Thyroid gland (tissue), 4 donors: Measurements from ENCODE around the gene SFN. TPM values are rescaled to one million over a fixed set of nuclear protein-coding genes. Genes with fewer than 3 reads are reported as not detected.

ENCODE experiments used
- DNase-seq, 2 donors: peaks; one replicate each; pipeline ENCODE4 v3.0.0-alpha.2; 2019
- H3K27ac ChIP-seq, 3 donors: fragments of 200-600 bp; sonication (generic); 1 replicate in 2 of 3; 2 replicates in 1 of 3; pipeline ENCODE4 v1.5.1; 2016 to 2019; ENCODE audit warnings: mild to moderate bottlenecking in 1 of 3, moderate library complexity in 1 of 3
- H3K27me3 ChIP-seq: fragments of 200-600 bp; sonication (generic); one replicate; pipeline ENCODE4 v1.5.1; 2019
- H3K36me3 ChIP-seq, 2 donors: fragments of 200-600 bp; sonication (generic); one replicate each; pipeline ENCODE4 v1.5.1; 2016 to 2019
- H3K4me1 ChIP-seq, 2 donors: fragments of 200-600 bp; sonication (generic); one replicate each; pipeline ENCODE4 v1.5.1; 2017 to 2019
- H3K4me3 ChIP-seq, 3 donors: fragments of 200-600 bp; sonication (generic); replicated peaks in 1 of 3; 1 replicate in 2 of 3; 2 replicates in 1 of 3; pipeline ENCODE4 v1.5.1; 2016; ENCODE audit warnings: mild to moderate bottlenecking in 1 of 3
- H3K9me3 ChIP-seq: fragments of 200-600 bp; sonication (generic); one replicate; pipeline ENCODE4 v1.5.1; 2017
- CTCF ChIP-seq, 6 experiments: fragments of 200-600 bp in 3 of 6; fragments of 450-650 bp in 3 of 6; sonication (generic) in 3 of 6; IDR thresholded peaks; one replicate each; pipeline ENCODE4 v1.5.1; 2016 to 2019; ENCODE audit warnings: antibody characterized with exemption in 6 of 6, mild to moderate bottlenecking in 2 of 6, inconsistent platforms in 1 of 6, moderate library complexity in 1 of 6
- POLR2A ChIP-seq, 2 donors: fragments of 450-650 bp; IDR thresholded peaks; one replicate each; pipeline ENCODE4 v1.6.1; 2017; ENCODE audit warnings: antibody characterized with exemption in 2 of 2, mild to moderate bottlenecking in 2 of 2, moderate library complexity in 1 of 2
- WGBS, 2 donors: methylation state at CpG; one replicate each; pipeline ENCODE4 v1.1.5; 2017; 5-methylcytosine and 5-hydroxymethylcytosine counted together
- intact Hi-C: fragments of 100-400 bp; cut with DNase I; formaldehyde crosslinking; loops from one replicate; pipeline ENCODE4 v1.15.1; 2023
- total RNA-seq, 4 donors: library from RNA; depleted of rRNA; stranded (reverse); fragments of >200 nt; gene quantifications; one replicate each; pipeline ENCODE4 v1.2.3, GENCODE V29; 2016

The SFN gene
- under 1 TPM in 3 of 4 donors, not detected in 1; 0.54 to 0.73 (median 0.54) TPM for total RNA-seq

GRCh38 chr1:26862781-26863684 lies at the start of gene SFN:
SFN (plus strand) TSS chr1:26863149; CDS start chr1:26863213, 64 bp downstream.
- 78 to 80% methylated on average over 33 to 35 of the region's 37 CpGs for WGBS, 2 donors
- no peaks in the 10 kb centered on the region for H3K9me3 ChIP-seq
- no peaks in the 10 kb centered on the region for H3K36me3 ChIP-seq
- H3K27ac ChIP-seq = peak within 1 kb of the TSS in 1 of 3 donors; percentile 81
- peaks cover 3 to 19% of the 10 kb centered on the region in 2 donors for H3K4me1 ChIP-seq
- no peak within 1 kb of the TSS for H3K4me3 ChIP-seq
- no peak for TF ChIP-seq POLR2A (IDR thresholded peaks at IDR 0.05)
- no peak for TF ChIP-seq CTCF (IDR thresholded peaks at IDR 0.05)
- intact Hi-C loops = loop anchor here (10.0 kb wide), 1 partner anchor 58 kb away; no protein-coding TSS in a partner anchor
- H3K27me3 ChIP-seq = no peaks in the 10 kb centered on the region
- peak in 1 of 2 donors; percentile 22 for DNase-seq

GRCh38 chr1:26814377-26814776 lies 48.6 kb upstream of the SFN start:
- Histone ChIP-seq H3K36me3 (no peaks in the 10 kb centered on the region), H3K9me3 (no peaks in the 10 kb centered on the region), H3K27ac (no peak overlapping the region), H3K4me3 (no peak overlapping the region), H3K27me3 (no peaks in the 10 kb centered on the region), H3K4me1 (no peaks in the 10 kb centered on the region)
- intact Hi-C loops = no loop called here
- TF ChIP-seq POLR2A (IDR thresholded peaks at IDR 0.05) (no peak), CTCF (IDR thresholded peaks at IDR 0.05) (no peak)
- 91 to 97% methylated on average over 2 of the region's 2 CpGs for WGBS, 2 donors
- no peak for DNase-seq

GRCh38 chr1:26814893-26815292 lies 48.1 kb upstream of the SFN start:
- no peaks in the 10 kb centered on the region for H3K9me3 ChIP-seq
- no peaks in the 10 kb centered on the region for H3K4me1 ChIP-seq
- TF ChIP-seq POLR2A (IDR thresholded peaks at IDR 0.05) (no peak), CTCF (IDR thresholded peaks at IDR 0.05) (no peak)
- intact Hi-C loops = no loop called here
- H3K4me3 ChIP-seq = no peak overlapping the region
- no peak for DNase-seq
- no peaks in the 10 kb centered on the region for H3K27me3 ChIP-seq
- WGBS, 2 donors = 85 to 92% methylated on average over 3 of the region's 3 CpGs
- no peaks in the 10 kb centered on the region for H3K36me3 ChIP-seq
- H3K27ac ChIP-seq = no peak overlapping the region

GRCh38 chr1:26820784-26821269 lies 42.1 kb upstream of the SFN start:
- H3K4me1 ChIP-seq = peaks cover 8 to 20% of the 10 kb centered on the region in 2 donors
- no peak for TF ChIP-seq POLR2A (IDR thresholded peaks at IDR 0.05)
- TF ChIP-seq CTCF (IDR thresholded peaks at IDR 0.05) = peak in 3 of 6 experiments; percentile 19 to 43 (median 23)
- peak; percentile 22 to 36 for DNase-seq
- H3K4me3 ChIP-seq = no peak overlapping the region
- intact Hi-C loops = no loop called here
- no peaks in the 10 kb centered on the region for H3K9me3 ChIP-seq
- H3K36me3 ChIP-seq = no peaks in the 10 kb centered on the region
- no peaks in the 10 kb centered on the region for H3K27me3 ChIP-seq
- 39 to 42% methylated on average over 4 of the region's 4 CpGs for WGBS, 2 donors
- H3K27ac ChIP-seq = no peak overlapping the region
